Fibroblast of skin of left biceps (primary cell): ENCODE data around the gene SIL1.
"Not testable (repeated sequence)": the region's sequence is repeated elsewhere in the genome, so short reads cannot be mapped to it uniquely, and the experiment has no call there.

Experiments used
- DNase-seq, 2 experiments: peaks; one replicate each; pipeline ENCODE4 v3.0.0-alpha.2; 2013; ENCODE audit warnings: low read depth in 2 of 2

The SIL1 gene

DNA sequence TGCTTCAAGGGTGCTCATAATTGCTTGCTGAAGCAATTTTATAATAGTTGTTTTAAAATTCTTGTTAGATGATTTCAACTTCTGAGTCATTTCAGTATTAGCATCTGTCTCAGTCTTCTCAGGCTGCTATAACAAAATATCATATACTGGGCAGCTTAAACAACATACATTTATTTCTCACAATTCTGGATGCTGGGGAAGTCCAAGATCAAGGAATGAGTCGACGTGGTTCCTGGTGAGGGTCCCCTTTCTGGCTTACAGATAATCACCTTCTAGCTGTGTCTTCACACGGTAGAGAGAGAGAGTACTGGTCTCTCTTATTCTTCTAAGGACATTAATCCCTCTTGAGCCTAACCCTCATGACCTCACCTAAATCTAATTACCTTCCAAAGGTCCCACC, 160.4 kb downstream of the SIL1 start:
- no peak for DNase-seq

DNA sequence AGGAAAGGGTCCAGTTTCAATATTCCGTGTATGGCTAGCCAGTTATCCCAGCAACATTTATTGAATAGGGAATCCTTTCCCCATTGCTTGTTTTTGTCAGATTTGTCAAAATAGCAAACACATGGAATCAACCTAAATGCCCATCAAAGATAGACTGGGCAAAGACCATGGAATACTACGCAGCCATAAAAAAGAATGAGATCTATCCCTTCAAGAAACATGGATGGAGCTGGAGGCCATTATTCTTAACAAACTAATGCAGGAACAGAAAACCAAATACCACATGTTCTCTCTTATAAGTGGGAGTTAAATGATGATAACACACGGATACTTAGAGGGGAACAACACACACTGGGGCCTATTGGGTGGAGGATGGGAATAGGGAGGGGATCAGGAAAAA, 161.8 kb downstream of the SIL1 start:
- DNase-seq: not testable (repeated sequence)

DNA sequence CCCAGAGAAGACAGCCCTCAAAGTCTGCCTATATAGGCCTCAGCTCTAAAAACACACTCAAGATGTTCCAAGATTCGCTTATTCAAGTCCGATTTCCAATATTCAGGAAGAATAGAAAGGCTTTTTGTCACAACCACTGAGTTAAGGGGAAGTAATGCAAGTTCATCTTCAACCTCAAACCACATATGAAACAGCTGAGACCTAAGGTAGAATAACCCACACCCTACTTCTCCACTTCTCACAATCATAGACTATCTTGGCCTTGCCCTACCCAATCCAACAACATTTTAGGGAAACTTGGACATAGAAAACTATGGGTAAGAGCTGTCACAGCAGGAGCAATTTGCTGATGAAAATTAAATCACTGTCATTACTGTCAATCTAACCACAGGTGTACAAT, 171.0 kb downstream of the SIL1 start:
- DNase-seq: no peak

DNA sequence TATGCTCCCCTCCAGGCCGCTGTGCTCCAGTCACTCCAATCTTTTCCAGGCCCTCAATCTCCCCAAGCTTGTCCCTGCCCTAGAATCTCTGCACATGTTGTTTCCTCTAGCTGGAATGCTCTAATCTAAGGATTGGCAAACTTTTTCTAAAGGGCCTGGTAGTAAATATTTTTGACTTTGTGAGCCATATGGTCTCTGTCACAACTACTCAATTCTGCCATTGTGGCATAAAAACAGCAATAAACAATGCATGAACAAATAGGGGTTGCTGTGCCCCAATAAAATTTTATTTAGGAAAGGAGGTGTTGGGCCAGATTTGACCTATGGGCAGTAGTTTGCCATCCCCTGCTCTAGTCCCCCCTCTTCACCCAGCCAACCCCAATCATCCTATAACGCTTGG, 172.5 kb downstream of the SIL1 start:
- DNase-seq: no peak

DNA sequence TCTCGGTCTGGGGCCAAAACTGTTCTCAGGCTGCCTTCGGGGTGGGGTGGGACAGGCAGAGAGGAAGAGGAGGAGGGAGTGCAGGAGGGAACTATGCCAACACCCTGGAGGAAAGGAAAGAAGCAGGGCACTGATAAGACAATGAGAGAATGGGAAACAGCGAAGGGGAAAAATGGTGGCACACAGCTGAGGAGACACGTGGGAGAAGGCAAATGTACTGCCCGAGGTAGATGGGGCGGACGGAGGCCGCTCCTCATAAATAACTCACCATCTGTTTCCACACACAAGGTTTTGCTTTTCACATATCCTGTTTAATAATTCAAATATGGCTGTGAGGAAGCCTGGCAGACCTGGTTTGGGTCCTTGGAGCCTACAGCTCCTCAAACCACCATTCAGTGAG, 174.9 kb downstream of the SIL1 start:
- no peak for DNase-seq

DNA sequence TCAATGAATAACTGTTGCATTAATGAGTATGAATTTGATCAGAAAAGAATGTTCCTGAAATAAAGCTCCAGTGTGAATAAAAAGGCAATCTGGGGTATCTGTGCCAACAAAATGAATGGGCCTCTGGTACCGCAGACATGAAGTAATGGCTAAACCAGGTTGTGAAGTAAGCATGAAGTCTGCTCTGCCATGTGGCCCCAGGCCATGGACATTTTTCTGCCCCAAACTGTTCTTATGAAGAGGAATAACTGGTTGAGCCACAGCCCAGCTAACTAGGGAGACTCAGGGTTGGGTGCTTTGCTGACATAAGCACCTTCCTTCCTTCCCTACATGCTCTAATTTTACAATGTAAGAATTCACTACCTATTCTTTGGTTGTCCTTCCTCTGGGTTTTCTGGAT, 175.6 kb downstream of the SIL1 start:
- no peak for DNase-seq

DNA sequence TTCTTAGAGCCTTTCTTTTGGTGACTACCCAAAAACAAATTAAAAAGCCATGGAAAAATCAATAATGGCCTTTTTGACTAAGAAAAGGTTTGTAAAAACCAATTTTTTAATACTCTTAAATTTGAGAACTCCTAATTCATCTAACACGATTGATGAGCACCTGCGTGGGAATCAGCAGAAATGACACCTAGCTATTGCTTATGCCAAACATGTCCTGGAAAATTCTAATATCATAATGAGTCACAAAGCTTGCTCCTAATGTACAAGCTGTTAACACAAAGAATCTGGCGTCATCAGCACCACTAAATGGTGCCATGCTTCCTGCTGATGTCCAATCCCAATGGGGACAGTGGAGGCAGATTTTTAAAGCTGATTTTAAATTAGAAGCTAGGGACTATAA, 176.8 kb downstream of the SIL1 start:
- no peak for DNase-seq

DNA sequence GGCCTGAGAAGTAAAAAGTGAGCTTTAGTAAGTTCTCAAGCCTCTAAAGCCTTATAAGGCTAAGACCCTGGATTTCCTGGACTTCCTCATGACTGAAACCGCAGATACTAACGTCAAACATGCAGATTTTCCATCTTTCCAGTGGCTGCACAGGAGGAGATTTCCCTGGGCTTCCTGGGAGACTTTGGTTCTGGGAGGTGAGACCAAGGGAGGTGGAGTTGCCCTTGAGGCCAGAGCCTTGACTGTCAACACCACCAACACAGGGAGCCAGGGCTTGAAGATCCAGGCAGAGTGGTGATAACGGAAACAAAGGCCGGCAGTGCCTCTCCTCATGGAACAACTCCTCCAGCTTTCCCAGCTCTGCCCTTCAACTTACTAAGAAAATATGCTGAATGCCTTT, 178.3 kb downstream of the SIL1 start:
- no peak for DNase-seq

DNA sequence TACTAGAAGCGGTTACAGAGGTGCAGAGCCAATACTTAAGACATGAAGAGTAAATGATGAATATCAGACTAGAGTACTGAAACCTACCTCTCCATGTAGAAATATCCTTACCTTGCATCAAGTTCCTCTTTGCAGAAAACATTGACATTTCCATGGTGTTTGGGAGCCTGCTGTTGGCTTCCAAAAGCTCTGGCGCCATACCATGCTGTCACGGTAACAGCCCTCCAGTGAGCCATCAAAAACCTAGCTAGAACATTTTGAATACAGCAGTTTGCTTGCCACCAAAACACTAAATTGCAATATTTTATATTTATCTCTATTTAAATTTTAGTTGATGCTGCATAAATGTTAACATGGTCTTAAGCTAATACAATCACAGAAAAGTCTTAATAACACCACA, 179.0 kb downstream of the SIL1 start:
- no peak for DNase-seq

DNA sequence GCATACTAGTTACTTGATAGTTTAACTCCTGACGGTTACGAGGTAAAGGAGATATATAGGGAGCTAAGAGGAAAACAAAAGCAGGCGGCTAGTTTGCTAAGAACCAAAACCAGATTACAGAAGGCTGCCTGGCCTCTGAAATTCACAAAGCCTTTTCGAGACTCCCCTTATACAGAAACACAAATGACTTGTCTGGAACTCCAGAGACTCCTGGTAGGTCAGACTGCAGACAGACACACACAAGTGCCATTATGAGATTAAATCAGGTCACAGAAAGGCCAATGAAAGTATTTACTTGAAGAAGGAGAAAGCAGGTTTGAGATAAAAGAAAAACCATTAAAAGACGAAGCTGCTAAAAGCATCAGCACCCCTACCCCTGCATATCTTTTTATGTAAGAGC, 180.5 kb downstream of the SIL1 start:
- DNase-seq: no peak

DNA sequence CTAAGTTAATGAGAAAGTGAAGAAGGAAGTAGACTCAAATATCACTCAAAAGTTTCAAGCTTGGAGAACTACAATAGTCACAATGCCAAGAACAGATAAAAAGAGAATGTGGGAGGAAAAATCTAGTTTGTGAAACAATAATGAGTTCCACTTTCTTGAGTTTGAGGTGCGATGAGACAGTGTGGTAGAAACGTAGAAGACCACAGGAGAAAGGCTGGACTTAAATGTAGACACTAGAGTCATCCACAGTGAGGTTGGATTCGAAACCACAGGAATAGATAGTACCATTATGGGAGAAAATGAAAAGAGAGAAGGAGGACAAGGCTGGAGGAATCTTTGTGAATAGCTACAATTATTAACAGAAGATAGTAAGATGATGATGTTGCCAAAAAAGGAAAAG, 182.0 kb downstream of the SIL1 start:
- no peak for DNase-seq

DNA sequence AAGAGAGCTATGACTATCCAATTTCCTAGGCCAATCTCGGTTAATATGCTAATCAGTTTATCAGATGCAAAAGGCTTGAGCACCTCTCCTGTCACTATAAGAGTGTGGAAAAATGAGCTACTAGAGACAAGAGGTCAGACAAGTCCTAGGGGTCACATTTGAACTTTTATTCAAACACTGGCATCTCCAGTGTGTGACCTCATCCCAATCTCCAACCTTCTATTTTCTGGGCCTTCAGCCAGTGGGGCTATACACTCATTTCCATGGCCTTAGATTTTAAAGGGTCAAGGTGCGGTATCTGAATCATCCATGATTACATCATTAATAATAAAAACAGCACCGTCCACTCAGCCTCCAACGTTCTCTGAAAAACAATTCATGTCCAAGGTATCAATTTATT, 183.4 kb downstream of the SIL1 start:
- DNase-seq: no peak

DNA sequence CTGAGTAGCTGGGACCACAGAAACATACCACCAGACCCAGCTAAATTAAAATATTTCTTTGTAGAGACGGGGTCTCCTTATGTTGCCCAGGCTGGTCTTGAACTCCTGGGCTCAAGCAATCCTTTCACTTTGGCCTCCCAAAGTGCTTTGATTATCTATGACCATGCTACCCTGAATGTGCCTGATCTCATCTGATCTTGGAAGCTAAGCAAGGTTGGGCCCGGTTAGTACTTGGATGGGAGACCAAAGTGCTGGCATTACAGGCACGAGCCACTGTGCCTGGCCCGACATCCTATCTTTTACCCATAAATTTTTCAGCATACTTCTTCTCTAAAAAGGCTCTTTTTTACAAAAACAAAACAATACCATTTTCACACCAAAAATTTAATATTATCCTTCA, 186.0 kb downstream of the SIL1 start:
- DNase-seq: no peak

DNA sequence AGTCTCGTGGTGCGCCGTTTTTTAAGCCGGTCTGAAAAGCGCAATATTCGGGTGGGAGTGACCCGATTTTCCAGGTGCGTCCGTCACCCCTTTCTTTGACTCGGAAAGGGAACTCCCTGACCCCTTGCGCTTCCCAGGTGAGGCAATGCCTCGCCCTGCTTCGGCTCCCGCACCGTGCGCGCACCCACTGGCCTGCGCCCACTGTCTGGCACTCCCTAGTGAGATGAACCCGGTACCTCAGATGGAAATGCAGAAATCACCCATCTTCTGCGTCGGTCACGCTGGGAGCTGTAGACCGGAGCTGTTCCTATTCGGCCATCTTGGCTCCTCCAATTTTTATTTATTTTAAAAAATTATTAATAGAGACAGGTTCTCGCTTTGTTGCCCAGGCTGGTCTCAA, 187.0 kb downstream of the SIL1 start:
- DNase-seq: not testable (repeated sequence)

DNA sequence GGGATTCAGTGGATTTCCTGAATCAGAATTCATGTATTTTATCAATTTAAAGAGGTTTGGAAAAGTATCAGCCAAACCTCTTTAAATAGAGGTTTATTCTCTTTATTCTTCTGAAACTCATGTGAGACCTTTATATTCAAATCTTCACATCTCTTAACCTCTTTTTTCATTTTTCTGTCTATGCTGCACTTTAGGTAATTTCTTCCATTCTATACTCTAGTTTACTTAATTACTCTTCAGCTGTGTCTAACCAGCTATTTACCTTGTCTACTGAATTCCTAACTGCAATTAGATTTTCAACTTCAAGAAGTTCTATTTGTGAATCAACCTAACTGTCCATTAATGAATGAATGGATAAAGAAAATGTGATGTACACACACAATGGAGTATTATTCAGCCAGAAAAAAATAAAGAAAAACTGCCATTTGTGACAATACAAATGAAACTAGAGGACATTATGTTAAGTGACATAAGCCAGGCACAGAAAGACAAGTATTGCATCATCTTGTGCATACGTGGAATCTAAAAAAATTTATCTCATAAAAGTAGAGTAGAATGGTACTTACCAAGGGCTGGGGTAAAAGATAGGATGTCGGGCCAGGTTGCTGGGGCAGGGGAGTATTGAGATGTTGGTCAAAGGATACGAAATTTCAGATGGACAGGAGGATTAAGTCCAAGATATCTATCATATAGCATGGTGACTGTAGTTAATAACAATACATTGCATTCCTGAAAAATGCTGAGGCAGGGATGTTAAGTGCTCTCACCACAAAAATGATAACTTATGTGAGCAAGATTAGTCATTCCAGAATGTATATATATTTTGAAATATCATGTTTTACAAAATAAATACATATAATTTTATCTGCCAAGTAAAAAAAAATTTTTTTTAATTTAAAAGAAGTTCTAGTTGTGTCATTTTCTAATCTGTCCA, 193.5 kb downstream of the SIL1 start:
- no peak for DNase-seq

DNA sequence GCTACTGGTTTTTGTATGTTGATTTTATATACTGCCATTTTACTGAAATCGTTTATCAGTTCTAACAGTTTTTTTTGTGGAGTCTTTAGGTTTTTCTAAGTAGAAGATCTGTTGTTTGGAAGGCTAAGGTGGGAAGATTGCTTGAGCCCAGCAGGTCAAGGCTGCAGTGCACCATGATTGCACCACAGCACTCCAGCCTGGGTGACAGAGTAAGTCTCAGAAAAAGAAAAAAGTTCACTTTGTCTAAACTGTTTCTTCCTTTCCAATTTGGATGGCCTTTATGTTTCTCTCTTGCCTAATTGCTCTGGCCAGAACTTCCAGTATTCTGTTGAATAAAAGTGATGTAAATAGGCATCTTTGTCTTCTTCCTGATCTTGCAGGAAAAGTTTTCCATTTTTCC, 198.5 kb downstream of the SIL1 start:
- DNase-seq: no peak

DNA sequence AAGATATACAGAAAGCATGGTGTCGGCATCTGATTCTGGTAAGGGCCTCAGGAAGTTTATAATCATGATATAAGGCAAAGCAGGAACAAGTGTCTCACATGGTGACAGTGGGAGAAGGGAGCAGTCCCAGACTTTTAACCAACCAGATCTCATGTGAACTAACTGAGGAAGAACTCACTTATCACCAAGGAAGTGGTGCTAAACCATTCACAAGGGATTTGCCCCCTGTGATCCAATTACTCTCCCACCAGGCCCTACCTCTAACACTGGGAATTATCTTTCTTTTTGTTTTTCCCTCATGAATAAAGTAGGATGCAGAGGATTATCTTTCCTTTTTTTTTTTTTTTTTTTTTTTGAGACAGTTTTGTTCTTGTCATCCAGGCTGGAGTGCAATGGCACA, 199.6 kb downstream of the SIL1 start:
- DNase-seq: no peak

DNA sequence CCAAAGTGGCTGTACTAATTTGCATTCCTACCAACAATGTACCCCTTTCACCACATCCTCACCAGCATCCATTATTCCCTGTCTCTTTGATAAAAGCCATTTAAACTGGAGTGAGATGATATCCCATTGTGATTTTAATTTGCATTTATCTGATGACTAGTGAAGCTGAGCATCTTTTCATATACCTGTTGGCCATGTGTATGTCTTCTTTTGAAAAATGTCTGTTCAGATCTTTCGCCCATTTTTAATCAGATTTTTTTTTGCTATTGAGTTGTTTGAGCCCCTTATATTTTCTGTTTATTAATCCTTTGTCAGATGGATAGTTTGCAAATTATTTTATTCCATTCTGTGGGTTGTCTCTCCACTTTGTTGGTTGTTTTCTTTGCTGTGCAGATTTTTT, 202.0 kb downstream of the SIL1 start:
- DNase-seq: no peak

DNA sequence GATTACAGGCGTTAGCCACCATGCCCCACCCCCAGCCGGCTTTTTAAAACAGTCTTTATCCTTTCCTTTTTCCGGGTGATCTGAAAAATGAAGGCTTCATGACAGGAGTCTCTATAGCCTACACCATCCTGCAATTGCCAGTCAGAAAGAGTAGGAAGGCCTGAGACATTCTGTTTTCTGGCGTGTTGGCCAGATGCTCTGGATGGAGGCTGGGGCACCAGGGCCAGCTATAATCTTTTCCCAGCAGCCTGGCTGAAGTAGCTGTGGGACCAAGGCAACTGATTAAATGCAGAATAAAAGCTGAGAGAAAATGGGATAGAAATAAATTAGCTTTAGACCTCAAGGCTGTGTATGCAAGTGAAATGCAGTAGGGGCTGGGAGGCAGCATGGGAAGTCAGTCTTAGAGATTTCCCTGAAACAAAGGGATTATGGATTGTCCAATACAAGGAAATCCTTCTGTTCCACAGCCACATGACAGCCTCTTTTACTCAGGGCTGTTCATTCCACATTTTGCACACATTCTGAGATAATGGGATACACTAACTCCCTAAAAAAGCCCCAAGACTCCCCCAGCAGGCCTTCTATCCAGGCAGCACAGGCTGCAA, 207.1 kb downstream of the SIL1 start:
- no peak for DNase-seq

DNA sequence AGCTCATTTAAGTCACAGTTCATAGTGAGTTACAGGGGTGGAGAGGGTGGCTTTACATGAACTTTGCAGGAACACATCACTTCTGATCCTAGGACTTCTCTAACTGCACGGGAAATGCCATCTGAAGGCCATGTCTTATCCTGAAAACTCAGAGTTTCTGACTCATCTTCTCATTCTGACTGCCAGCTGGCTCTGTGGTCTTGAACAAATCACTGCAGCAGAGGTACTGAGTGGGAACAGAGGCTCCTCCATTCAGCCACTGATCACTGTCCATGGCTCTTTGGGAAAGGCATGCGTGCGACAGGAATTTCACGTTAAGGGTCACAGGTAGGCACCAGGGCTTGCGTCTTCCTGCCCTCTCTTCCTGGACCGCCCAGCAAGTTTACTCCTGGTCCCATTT, 208.4 kb downstream of the SIL1 start:
- no peak for DNase-seq

DNA sequence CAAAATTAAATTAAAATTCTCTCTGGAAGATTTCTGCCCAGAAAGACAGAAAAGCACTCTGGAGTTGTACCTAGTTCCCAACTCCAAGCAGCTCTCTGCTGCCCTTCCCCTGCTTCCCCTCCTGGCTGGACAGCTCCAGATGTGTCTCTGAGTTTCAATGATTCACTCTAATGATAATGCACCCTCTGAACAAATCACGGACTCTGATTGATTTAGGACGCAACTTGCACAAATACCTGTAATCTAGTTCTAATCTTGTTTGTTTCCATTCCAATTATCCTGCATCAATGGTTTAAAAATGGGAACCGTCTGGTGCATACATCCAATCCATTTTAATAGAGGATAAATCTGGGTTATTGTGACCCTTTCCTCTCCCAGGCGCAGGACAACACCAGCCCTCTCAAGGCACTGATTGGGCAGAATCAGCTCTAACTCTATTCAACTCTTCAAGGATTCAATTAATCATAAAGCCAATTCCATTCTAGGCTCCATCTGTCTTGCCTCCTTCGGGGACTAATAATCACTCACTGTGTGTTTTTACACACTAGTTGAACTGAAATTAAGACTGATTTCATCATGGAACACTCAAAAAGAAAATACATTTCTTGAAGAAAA, 211.9 kb downstream of the SIL1 start:
- DNase-seq: no peak

DNA sequence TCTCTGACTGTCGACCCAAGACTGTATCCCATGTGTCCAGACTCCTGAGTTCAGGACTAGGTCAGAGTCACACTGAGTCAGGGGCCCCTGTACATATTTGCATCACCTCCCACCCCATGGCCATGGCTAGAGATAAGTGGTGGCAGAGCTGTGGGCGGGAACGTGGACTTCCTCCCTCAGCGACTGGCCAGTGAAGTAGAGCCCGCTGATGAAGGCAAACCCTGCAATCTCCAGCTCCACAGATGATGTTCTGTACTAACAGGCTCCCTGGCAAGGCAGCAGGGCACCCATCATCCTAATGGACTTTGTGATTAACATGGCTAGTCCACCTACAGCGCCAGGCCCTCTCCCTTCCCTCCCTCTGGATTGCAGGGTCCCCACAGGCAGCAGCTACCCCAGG, 212.5 kb downstream of the SIL1 start:
- no peak for DNase-seq

DNA sequence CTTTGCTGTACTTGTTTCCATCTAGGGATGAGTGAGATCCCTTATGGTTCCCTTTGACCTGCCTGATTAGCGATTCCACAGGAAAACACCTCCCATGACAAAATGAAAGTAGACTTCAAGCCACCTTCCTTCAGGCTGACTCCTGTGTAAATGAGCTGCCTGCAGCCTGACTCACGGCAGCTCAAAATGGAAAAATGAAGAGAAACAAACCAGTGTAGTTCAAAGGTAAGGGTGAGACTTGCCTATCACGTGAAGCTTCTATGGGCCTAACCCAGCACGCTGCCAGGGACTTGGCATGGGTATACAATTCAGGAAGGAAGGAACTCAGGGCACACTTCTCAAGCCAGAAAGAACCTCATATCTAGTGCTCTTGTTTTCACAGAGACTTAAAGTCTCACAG, 212.9 kb downstream of the SIL1 start:
- no peak for DNase-seq
